ENCODE results near the gene PAPSS2. TPM values are rescaled to one million over a fixed set of nuclear protein-coding genes. Genes with fewer than 3 reads are reported as not detected.

Gene PAPSS2
- total RNA-seq, 1 experiment from 2014 or later, result 76.3 TPM

GRCh38 chr10:87794285-87794684 is 134.6 kb downstream of the PAPSS2 start:
- Histone ChIP-seq H3K27ac (no peak overlapping the region), H3K36me3 (peaks cover 38% of the 10 kb centered on the region), H3K9me3 (replicated peaks) (no peaks in the 10 kb centered on the region), H3K4me3 (no peak overlapping the region), H3K27me3 (replicated peaks) (no peaks in the 10 kb centered on the region), H3K4me1 (replicated peaks) (no peaks in the 10 kb centered on the region)
- no peak for DNase-seq (ENCODE audit: low read depth in 1 of 2, low spot score in 2 of 2)

Other genes starting within 250 kb of the PAPSS2 start
- gene MINPP1, start 155.0 kb upstream of the PAPSS2 start, total RNA-seq (2014; rRNA removed; shearing (Covaris generic)), result 47.1 and 50.3 TPM in 2 replicates
- 46.2 and 63.7 TPM in 2 replicates for gene ATAD1, start 158.3 kb downstream of the PAPSS2 start, total RNA-seq (2014; rRNA removed; shearing (Covaris generic))
- 0.05 and 0.81 TPM in 2 replicates for gene KLLN, start 203.7 kb downstream of the PAPSS2 start, total RNA-seq (2014; rRNA removed; shearing (Covaris generic))
- gene PTEN, start 203.7 kb downstream of the PAPSS2 start, total RNA-seq (2014; rRNA removed; shearing (Covaris generic)), result 39.2 and 53.7 TPM in 2 replicates